Measurements from ENCODE around the gene PRDM16.

Gene PRDM16

GRCh38 chr1:3055051-3055450, 14.0 kb upstream of the PRDM16 start:
- no peak for DNase-seq

GRCh38 chr1:3056641-3057040, 12.4 kb upstream of the PRDM16 start:
- no peak for DNase-seq

- DNase-seq, result no peak
Measured at GRCh38 chr1:3058263-3059030, 10.6 kb upstream of the PRDM16 start.

GRCh38 chr1:3060127-3060526, 8.9 kb upstream of the PRDM16 start:
- no peak for DNase-seq

- no peak for DNase-seq
Measured at GRCh38 chr1:3060601-3061551, 8.1 kb upstream of the PRDM16 start.

- DNase-seq, result no peak
Measured at GRCh38 chr1:3061566-3061965, 7.4 kb upstream of the PRDM16 start.

- DNase-seq, result no peak
Measured at GRCh38 chr1:3061981-3062615, 6.9 kb upstream of the PRDM16 start.

- DNase-seq, result no peak
Measured at GRCh38 chr1:3062616-3063378, 6.2 kb upstream of the PRDM16 start.

- no peak for DNase-seq
Measured at GRCh38 chr1:3063379-3064295, 5.4 kb upstream of the PRDM16 start.

GRCh38 chr1:3064296-3064850, 4.6 kb upstream of the PRDM16 start:
- no peak for DNase-seq

GRCh38 chr1:3064901-3065300, 4.1 kb upstream of the PRDM16 start:
- DNase-seq, result no peak

- no peak for DNase-seq
Measured at GRCh38 chr1:3065396-3065795, 3.6 kb upstream of the PRDM16 start.

- no peak for DNase-seq
Measured at GRCh38 chr1:3065797-3066196, 3.2 kb upstream of the PRDM16 start.

- DNase-seq, result no peak
Measured at GRCh38 chr1:3066250-3066711, 2.7 kb upstream of the PRDM16 start.

GRCh38 chr1:3066826-3067225, 2.2 kb upstream of the PRDM16 start:
- DNase-seq, result no peak

GRCh38 chr1:3067301-3067670, 1.7 kb upstream of the PRDM16 start:
- no peak for DNase-seq

GRCh38 chr1:3067671-3068563, 1.1 kb upstream of the PRDM16 start:
- no peak for DNase-seq

GRCh38 chr1:3069491-3070308, 697 bp downstream of the PRDM16 start:
- peak; percentile 14 for DNase-seq

GRCh38 chr1:3070309-3070643, 1.3 kb downstream of the PRDM16 start:
- DNase-seq, result no peak
